Dedifferentiated amniotic fluid mesenchymal stem cell (primary cell): Measurements from ENCODE around the gene RPN1.

Experiments used
- DNase-seq: peaks from one replicate; pipeline ENCODE4 v3.0.0-alpha.2; 2016; ENCODE audit errors: extremely low spot score

RPN1 gene

GRCh38 chr3:128648940-128649663 lies 1.5 kb downstream of the RPN1 start:
- DNase-seq, result no peak

DNA sequence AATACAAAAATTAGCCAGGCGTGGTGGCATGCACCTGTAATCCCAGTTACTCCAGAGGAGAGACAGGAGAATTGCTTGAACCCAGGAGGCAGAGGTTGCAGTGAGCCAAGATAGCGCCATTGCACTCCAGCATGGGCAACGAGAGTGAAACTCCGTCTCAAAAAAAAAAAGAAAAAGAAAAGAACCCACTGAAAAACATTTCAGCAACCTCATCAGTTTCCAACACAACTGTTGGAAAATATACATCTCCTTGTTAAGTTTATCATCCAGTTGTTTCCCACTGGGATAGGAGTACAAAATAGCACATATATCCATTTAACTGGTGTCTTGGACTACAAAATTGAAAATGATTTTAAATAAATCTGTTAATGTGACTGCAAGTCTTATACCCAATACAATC lies 2.2 kb downstream of the RPN1 start:
- no peak for DNase-seq

GRCh38 chr3:128647307-128647706 lies 3.3 kb downstream of the RPN1 start:
- no peak for DNase-seq

DNA sequence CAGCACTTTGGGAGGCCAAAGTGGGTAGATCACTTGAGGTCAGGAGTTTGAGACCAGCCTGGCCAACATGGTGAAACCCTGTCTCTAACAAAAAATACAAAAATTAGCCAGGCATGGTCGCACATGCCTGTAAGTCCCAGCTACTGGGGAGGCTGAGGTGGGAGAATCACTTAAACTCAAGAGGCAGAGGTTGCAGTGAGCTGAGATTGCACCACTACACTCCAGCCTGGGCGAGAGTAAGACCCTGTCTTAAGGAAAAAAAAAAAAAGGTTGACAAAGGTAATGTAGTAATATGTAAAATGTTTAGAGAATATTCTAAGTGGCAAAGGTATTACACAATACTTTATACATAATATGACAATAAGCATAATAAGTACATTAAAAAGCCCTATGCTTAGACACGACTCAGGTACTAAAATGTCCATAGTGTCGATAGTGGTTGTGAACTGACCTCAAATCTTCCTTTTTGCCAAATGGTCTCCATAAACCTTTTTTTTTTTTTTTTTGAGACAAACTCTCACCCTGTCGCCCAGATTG lies 16.5 kb downstream of the RPN1 start:
- DNase-seq, result no peak

- no peak for DNase-seq
Observed at GRCh38 chr3:128632301-128632700, 18.3 kb downstream of the RPN1 start.

DNA sequence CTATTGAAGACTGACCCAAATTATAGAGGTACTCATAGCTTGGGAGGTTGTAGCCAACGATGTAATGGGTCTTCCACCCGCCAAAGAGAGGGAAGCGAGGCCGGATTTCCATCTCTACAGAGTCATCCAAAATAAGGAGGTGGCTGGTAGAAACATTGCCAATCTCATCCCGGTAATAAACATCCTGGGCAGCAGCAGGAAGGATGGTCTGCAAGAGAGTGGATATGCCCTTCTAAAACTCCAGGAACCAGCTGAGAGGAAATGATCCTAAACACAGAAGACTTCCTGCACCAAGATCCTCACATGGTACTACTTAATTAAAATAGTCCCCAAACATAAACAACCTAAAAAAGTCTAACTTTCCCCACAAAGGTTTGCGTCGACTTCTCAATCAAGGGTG lies 20.7 kb downstream of the RPN1 start:
- DNase-seq, result no peak

DNA sequence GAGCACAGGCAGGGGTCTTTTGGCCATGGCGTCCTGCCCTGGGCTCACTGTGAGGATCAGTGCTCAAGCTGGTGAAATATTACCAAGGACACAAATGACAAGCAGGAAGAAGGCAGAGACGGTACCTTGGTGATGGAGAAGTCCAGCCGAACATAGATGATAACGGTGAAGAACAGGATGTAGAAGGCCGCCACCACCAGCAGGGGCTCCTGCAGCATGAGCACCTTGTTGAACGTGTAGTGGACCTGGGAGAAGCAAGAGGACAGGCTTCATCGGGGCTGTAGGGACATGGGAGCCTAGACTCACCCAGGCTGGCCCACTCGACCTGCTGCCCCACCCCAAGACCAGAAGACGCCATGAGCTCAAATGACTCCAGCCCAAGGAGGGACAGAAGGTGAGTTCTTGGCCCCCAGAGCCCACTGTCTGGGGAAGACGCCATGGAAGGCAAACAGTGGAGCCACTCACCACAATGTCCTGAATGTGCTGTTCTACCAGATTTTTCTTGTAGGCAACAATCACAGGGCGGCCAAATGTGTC lies 25.1 kb downstream of the RPN1 start:
- DNase-seq, result no peak

DNA sequence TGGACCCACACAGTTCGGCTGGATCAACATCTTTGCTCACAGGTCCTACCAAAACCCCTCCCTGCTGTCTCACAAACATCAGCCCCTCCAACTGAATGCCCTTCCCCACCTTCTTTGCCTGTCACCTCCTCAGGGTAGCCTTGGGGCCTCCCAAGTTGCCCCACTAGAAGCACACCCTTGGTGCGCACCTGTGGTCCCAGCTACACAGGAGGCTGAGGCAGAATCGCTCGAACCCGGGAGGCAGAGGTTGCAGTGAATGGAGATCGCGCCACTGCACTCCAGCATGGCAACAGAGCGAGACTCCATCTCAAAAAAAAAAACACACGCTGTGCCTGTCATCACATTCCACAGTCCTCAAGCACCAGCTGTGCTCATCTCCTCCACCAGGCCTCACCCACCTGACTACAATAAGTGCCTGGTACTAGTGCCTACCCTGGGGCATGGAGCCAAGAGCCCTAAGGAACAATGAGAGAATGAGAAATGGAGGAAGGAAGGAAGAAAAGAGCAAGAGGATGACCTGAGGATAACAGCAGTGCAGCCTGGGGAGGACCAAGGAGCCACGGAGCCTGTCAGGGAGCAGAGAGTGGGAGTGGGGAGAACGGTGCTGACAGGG lies 26.0 kb downstream of the RPN1 start:
- DNase-seq, result no peak

GRCh38 chr3:128623762-128624176 lies 26.8 kb downstream of the RPN1 start:
- no peak for DNase-seq

DNA sequence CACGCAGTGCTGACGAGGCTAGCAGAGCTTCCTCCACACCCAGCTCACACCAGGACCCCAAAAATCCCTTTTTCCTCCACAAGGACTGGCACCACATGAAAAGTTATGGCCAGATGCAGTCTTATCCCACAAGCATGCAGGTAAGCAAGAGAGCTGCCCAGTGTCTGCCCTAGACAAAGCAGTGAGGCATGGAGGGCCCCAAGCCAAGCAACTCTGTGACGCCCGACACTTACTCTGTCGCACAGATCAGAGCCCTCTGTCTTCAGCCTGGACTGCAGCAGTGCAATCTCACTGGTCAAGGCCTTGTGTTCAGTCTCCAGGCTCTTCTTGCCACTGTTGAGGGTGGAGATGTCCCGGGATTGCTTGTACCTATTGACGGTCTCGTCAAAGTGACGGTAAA lies 28.7 kb downstream of the RPN1 start:
- no peak for DNase-seq

GRCh38 chr3:128621234-128621633 lies 29.4 kb downstream of the RPN1 start:
- DNase-seq, result no peak

GRCh38 chr3:128620268-128620691 lies 30.3 kb downstream of the RPN1 start:
- DNase-seq, result no peak

- peak; percentile 22 for DNase-seq
Observed at GRCh38 chr3:128619146-128619890, 31.3 kb downstream of the RPN1 start.

GRCh38 chr3:128618398-128618726 lies 32.3 kb downstream of the RPN1 start:
- DNase-seq, result no peak

DNA sequence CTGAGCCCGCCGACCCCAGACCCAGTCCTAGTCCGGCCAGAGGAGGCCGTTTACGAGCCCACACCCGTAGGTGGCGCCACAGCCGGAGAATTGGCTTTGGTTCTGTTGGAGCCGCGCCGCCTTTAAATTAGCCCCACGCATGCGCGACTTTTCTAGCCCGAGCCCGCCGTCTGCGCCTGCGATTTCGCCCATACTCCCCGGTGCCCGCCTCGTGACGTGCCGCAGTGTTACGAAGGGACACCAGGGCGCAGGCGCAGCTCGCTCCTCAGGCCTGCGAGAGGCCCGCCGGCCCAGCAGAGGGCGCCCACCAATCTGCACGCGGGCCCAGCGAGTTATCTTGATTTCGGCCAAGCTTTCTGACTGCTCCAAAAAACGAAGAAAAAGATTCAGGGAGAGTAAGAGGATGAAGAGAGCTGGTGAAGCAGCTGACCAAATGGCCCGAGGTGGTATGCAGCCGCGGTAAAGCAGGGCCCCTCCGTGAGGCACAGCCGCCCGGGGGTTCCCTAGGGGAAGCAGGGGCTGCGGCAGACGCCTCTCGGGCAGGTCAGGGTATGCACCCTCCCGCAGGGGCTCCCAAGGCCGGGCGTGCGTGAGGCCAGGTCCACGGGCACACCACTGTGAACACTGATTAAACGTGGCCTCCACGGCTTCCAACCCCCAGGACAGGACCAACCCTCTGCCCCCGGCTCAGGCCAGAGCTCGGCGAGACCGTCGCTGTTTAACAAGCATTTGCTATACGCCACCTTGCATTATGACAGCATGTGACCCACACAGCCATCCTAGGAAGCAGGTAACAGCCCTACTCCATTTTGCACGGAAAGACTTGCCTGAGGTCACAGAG lies 32.8 kb downstream of the RPN1 start:
- DNase-seq, result peak; percentile 95

DNA sequence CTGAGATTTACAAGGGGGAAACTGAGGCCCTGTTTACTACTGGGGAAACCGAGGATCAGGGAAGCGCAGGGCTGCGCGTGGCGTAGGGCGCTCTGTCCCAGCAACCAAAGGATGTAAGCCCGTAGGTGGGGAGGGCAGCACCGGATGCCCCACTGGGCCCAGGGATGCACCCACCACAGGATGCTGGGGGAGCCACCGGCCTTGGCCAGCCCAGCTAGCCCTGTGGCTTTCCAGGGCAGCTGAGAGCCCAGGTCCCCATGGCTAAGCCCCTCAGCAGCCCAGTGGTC lies 33.4 kb downstream of the RPN1 start:
- no peak for DNase-seq

GRCh38 chr3:128616516-128617269 lies 33.9 kb downstream of the RPN1 start:
- DNase-seq, result no peak

- no peak for DNase-seq
Observed at GRCh38 chr3:128614076-128614475, 36.5 kb downstream of the RPN1 start.

DNA sequence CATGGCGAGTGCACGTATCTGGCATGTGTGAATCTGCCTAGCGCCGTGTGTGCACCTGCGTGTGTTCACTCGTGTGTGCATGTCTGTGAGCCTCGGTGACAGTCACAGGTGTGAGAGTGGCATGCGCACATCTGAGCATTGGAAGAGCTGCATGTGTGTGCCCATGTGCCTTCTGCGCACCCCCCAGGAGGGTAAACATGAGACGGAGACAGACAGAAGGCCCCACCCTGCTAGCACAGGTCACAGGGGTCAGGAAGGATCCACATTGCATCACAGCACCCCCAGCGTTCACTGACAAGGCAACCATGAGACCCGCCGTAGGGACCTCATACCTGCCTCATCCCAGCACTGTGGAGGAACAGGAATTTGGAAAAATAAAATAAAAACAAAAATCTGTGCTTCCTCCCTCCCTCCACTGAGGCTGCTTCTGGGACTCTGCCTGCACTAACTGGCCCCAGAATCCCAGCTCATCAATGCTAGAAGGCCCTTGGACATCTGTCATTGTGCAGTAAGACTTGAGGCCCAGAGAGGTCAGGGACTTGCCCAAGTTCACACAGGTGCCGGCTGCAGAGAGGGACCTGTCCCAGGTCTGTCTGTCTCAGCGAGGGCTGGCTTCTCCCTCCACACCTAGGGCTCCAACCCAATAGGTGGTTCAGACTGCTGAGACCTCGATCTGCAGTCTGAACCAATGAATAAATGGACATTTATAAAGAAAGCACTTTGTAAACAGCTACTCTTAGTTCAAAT lies 37.4 kb downstream of the RPN1 start:
- no peak for DNase-seq

- DNase-seq, result no peak
Observed at GRCh38 chr3:128610451-128611070, 40.1 kb downstream of the RPN1 start.
